ENCODE results near the gene CCP110.

The CCP110 gene
- total RNA-seq: 24.2 to 52.0 (median 36.5) reads per million in 9 experiments

GRCh38 chr16:19523559-19524355, at the start of gene CCP110:
Gene CCP110, plus strand, starts transcription at chr16:19523942. Its CDS starts 3,940 bp downstream, at chr16:19527882.
- no peaks in the 10 kb centered on the region for H3K27me3 Mint-ChIP-seq
- DNase-seq (peak; percentile 91 to 92 (median 92)), ATAC-seq (replicated peaks) (peak; percentile 86)
- peaks cover 17% of the 10 kb centered on the region for H3K36me3 Mint-ChIP-seq (ENCODE audit: insufficient read depth)
- peak within 1 kb of the TSS; percentile 85 to 94 for H3K4me3 Mint-ChIP-seq
- no peaks in the 10 kb centered on the region for H3K9me3 Mint-ChIP-seq
- peak within 1 kb of the TSS; percentile 90 to 95 for H3K27ac Mint-ChIP-seq
- H3K4me1 Mint-ChIP-seq (ENCODE audit: low read depth in 2 of 2): peaks cover 37 to 43% of the 10 kb centered on the region in 2 donors

- ATAC-seq (replicated peaks): no peak
- Mint-ChIP-seq H3K4me1 (ENCODE audit: low read depth in 2 of 2) (no peaks in the 10 kb centered on the region), H3K27me3 (peaks cover 7 to 9% of the 10 kb centered on the region in 2 donors), H3K4me3 (no peak overlapping the region), H3K27ac (no peak overlapping the region), H3K36me3 (ENCODE audit: insufficient read depth) (no peaks in the 10 kb centered on the region), H3K9me3 (no peaks in the 10 kb centered on the region)
- no peak for DNase-seq
Measured at GRCh38 chr16:19474617-19475016, 49.1 kb upstream of the CCP110 start.

- no peaks in the 10 kb centered on the region for H3K4me1 Mint-ChIP-seq (ENCODE audit: low read depth in 2 of 2)
- peaks cover 7 to 16% of the 10 kb centered on the region in 2 donors for H3K27me3 Mint-ChIP-seq
- H3K27ac Mint-ChIP-seq: no peak overlapping the region
- no peaks in the 10 kb centered on the region for H3K9me3 Mint-ChIP-seq
- DNase-seq: no peak
- no peak for ATAC-seq (replicated peaks)
- no peaks in the 10 kb centered on the region for H3K36me3 Mint-ChIP-seq (ENCODE audit: insufficient read depth)
- no peak overlapping the region for H3K4me3 Mint-ChIP-seq
Measured at GRCh38 chr16:19478505-19478904, 45.2 kb upstream of the CCP110 start.

- Mint-ChIP-seq H3K4me3 (no peak overlapping the region), H3K27me3 (peaks cover 7 to 16% of the 10 kb centered on the region in 2 donors), H3K9me3 (no peaks in the 10 kb centered on the region), H3K4me1 (ENCODE audit: low read depth in 2 of 2) (no peaks in the 10 kb centered on the region), H3K27ac (no peak overlapping the region), H3K36me3 (ENCODE audit: insufficient read depth) (no peaks in the 10 kb centered on the region)
- DNase-seq (no peak), ATAC-seq (replicated peaks) (no peak)
Measured at GRCh38 chr16:19479302-19479721, 44.4 kb upstream of the CCP110 start.

- no peak overlapping the region for H3K27ac Mint-ChIP-seq
- no peaks in the 10 kb centered on the region for H3K36me3 Mint-ChIP-seq (ENCODE audit: insufficient read depth)
- ATAC-seq (replicated peaks) (no peak), DNase-seq (no peak)
- peaks cover 7 to 16% of the 10 kb centered on the region in 2 donors for H3K27me3 Mint-ChIP-seq
- H3K4me3 Mint-ChIP-seq: no peak overlapping the region
- no peaks in the 10 kb centered on the region for H3K9me3 Mint-ChIP-seq
- H3K4me1 Mint-ChIP-seq (ENCODE audit: low read depth in 2 of 2): no peaks in the 10 kb centered on the region
Measured at GRCh38 chr16:19481296-19481695, 42.4 kb upstream of the CCP110 start.

- H3K27ac Mint-ChIP-seq: no peak overlapping the region
- peaks cover 7 to 16% of the 10 kb centered on the region in 2 donors for H3K27me3 Mint-ChIP-seq
- no peak for DNase-seq
- no peak overlapping the region for H3K4me3 Mint-ChIP-seq
- ATAC-seq (replicated peaks): no peak
- H3K4me1 Mint-ChIP-seq (ENCODE audit: low read depth in 2 of 2): no peaks in the 10 kb centered on the region
- H3K36me3 Mint-ChIP-seq (ENCODE audit: insufficient read depth): no peaks in the 10 kb centered on the region
- no peaks in the 10 kb centered on the region for H3K9me3 Mint-ChIP-seq
Measured at GRCh38 chr16:19481769-19482168, 42.0 kb upstream of the CCP110 start.

GRCh38 chr16:19482291-19482690, 41.5 kb upstream of the CCP110 start:
- H3K9me3 Mint-ChIP-seq: no peaks in the 10 kb centered on the region

GRCh38 chr16:19484096-19484495, 39.6 kb upstream of the CCP110 start:
- DNase-seq (no peak), ATAC-seq (replicated peaks) (no peak)
- Mint-ChIP-seq H3K4me1 (ENCODE audit: low read depth in 2 of 2) (no peaks in the 10 kb centered on the region), H3K9me3 (no peaks in the 10 kb centered on the region), H3K4me3 (no peak overlapping the region), H3K36me3 (ENCODE audit: insufficient read depth) (peaks cover 2% of the 10 kb centered on the region), H3K27ac (no peak overlapping the region), H3K27me3 (peaks cover 0 to 7% of the 10 kb centered on the region in 2 donors)

More at GRCh38 chr16:19482291-19482690, 41.5 kb upstream of the CCP110 start:
- no peaks in the 10 kb centered on the region for H3K4me1 Mint-ChIP-seq (ENCODE audit: low read depth in 2 of 2)
- H3K4me3 Mint-ChIP-seq: no peak overlapping the region
- ATAC-seq (replicated peaks) (no peak), DNase-seq (no peak)
- peaks cover 7 to 16% of the 10 kb centered on the region in 2 donors for H3K27me3 Mint-ChIP-seq
- no peak overlapping the region for H3K27ac Mint-ChIP-seq
- H3K36me3 Mint-ChIP-seq (ENCODE audit: insufficient read depth): no peaks in the 10 kb centered on the region

GRCh38 chr16:19485611-19486010, 38.1 kb upstream of the CCP110 start:
- Mint-ChIP-seq H3K27ac (no peak overlapping the region), H3K4me1 (ENCODE audit: low read depth in 2 of 2) (no peaks in the 10 kb centered on the region), H3K36me3 (ENCODE audit: insufficient read depth) (peaks cover 3% of the 10 kb centered on the region), H3K27me3 (peaks cover 0 to 7% of the 10 kb centered on the region in 2 donors), H3K9me3 (no peaks in the 10 kb centered on the region), H3K4me3 (no peak overlapping the region)
- ATAC-seq (replicated peaks) (no peak), DNase-seq (no peak)

GRCh38 chr16:19486051-19486450, 37.7 kb upstream of the CCP110 start:
- ATAC-seq (replicated peaks) (no peak), DNase-seq (no peak)
- Mint-ChIP-seq H3K27me3 (peaks cover 0 to 4% of the 10 kb centered on the region in 2 donors), H3K36me3 (ENCODE audit: insufficient read depth) (peaks cover 3% of the 10 kb centered on the region), H3K4me1 (ENCODE audit: low read depth in 2 of 2) (no peaks in the 10 kb centered on the region), H3K4me3 (no peak overlapping the region), H3K9me3 (no peaks in the 10 kb centered on the region), H3K27ac (no peak overlapping the region)

GRCh38 chr16:19486750-19487325, 36.9 kb upstream of the CCP110 start:
- H3K27me3 Mint-ChIP-seq: no peaks in the 10 kb centered on the region
- DNase-seq (no peak), ATAC-seq (replicated peaks) (no peak)
- no peaks in the 10 kb centered on the region for H3K4me1 Mint-ChIP-seq (ENCODE audit: low read depth in 2 of 2)
- no peak overlapping the region for H3K27ac Mint-ChIP-seq
- no peak overlapping the region for H3K4me3 Mint-ChIP-seq
- H3K9me3 Mint-ChIP-seq: no peaks in the 10 kb centered on the region
- H3K36me3 Mint-ChIP-seq (ENCODE audit: insufficient read depth): peaks cover 3% of the 10 kb centered on the region

- Mint-ChIP-seq H3K4me3 (no peak overlapping the region), H3K36me3 (ENCODE audit: insufficient read depth) (peaks cover 3% of the 10 kb centered on the region), H3K4me1 (ENCODE audit: low read depth in 2 of 2) (no peaks in the 10 kb centered on the region), H3K9me3 (no peaks in the 10 kb centered on the region), H3K27ac (no peak overlapping the region), H3K27me3 (no peaks in the 10 kb centered on the region)
- ATAC-seq (replicated peaks): no peak
- no peak for DNase-seq
Measured at GRCh38 chr16:19488213-19488640, 35.5 kb upstream of the CCP110 start.

GRCh38 chr16:19490619-19491018, 33.1 kb upstream of the CCP110 start:
- Mint-ChIP-seq H3K36me3 (ENCODE audit: insufficient read depth) (peaks cover 3% of the 10 kb centered on the region), H3K9me3 (no peaks in the 10 kb centered on the region), H3K27me3 (no peaks in the 10 kb centered on the region), H3K27ac (no peak overlapping the region), H3K4me1 (ENCODE audit: low read depth in 2 of 2) (peaks cover 9 to 10% of the 10 kb centered on the region in 2 donors), H3K4me3 (no peak overlapping the region)
- no peak for ATAC-seq (replicated peaks)
- no peak for DNase-seq

- Mint-ChIP-seq H3K36me3 (ENCODE audit: insufficient read depth) (peaks cover 12% of the 10 kb centered on the region), H3K9me3 (no peaks in the 10 kb centered on the region), H3K4me3 (no peak overlapping the region), H3K27ac (peak overlapping the region in 1 of 2 donors; percentile 7), H3K4me1 (ENCODE audit: low read depth in 2 of 2) (peaks cover 9 to 10% of the 10 kb centered on the region in 2 donors), H3K27me3 (no peaks in the 10 kb centered on the region)
- no peak for ATAC-seq (replicated peaks)
- DNase-seq: no peak
Measured at GRCh38 chr16:19497176-19497575, 26.6 kb upstream of the CCP110 start.

Data from effector memory CD8-positive, alpha-beta T cell (primary cell).